Psoas muscle (tissue), 8 donors: ENCODE measurements around the gene NR2C2. TPM values are rescaled to one million over a fixed set of nuclear protein-coding genes. Genes with fewer than 3 reads are reported as not detected.
"Not testable (repeated sequence)": the region's sequence is repeated elsewhere in the genome, so short reads cannot be mapped to it uniquely, and the experiment has no call there.

ENCODE experiments used
- ATAC-seq, 4 donors: fragments of 200-7000 bp; cut with Tn5 transposase; one replicate each; pipeline ENCODE4 v1.9.1; 2020; ENCODE audit warnings: moderate library complexity in 3 of 4, mild to moderate bottlenecking in 2 of 4
- DNase-seq, 2 donors: peaks; one replicate each; pipeline ENCODE4 v3.0.0-alpha.2; 2020
- H3K27ac ChIP-seq: fragments of 200-600 bp; one replicate; pipeline ENCODE4 v1.8.0; 2022
- H3K27me3 ChIP-seq, 3 donors: fragments of 200-600 bp in 1 of 3; one replicate each; pipeline versions ENCODE4 v1.6.1 to v1.8.0; 2013 to 2022; ENCODE audit warnings: low read length in 2 of 3, mild to moderate bottlenecking in 2 of 3, moderate library complexity in 1 of 3; ENCODE audit not compliant: insufficient read depth in 3 of 3
- H3K36me3 ChIP-seq, 2 donors: fragments of 200-600 bp in 1 of 2; one replicate each; pipeline versions ENCODE4 v1.6.1 to v1.8.0; 2013 to 2022; ENCODE audit warnings: low read depth in 1 of 2, mild to moderate bottlenecking in 1 of 2, moderate library complexity in 1 of 2; ENCODE audit not compliant: insufficient read depth in 1 of 2
- H3K4me1 ChIP-seq: fragments of 200-600 bp; one replicate; pipeline ENCODE4 v1.8.0; 2022
- H3K4me3 ChIP-seq: fragments of 200-600 bp; one replicate; pipeline ENCODE4 v1.8.0; 2022; ENCODE audit warnings: mild to moderate bottlenecking
- H3K9me3 ChIP-seq: fragments of 200-600 bp; one replicate; pipeline ENCODE4 v1.8.0; 2022
- WGBS, 3 donors: extraction: QIAGEN DNeasy Blood & Tissue Kit; methylation state at CpG; one replicate each; pipeline versions ENCODE4 v1.1.6 to v1.1.7; 2013; 5-methylcytosine and 5-hydroxymethylcytosine counted together
- intact Hi-C, 2 donors: fragments of 100-400 bp; cut with DNase I; formaldehyde crosslinking; loops; one replicate each; pipeline versions ENCODE4 v1.11.0 to v1.14.2; 2022
- polyA plus RNA-seq, 3 donors: library from polyadenylated mRNA; stranded (reverse); fragments of 200-250 nt; gene quantifications; one replicate each; pipeline ENCODE4 v1.2.3, GENCODE V29; 2013
- total RNA-seq, 4 donors: library from RNA; stranded (reverse); fragmentation: NEBNext Ultra II Directional in 2 of 4; extraction: Animal tissue kit (Norgen Biotek cat#: 25700) in 2 of 4; gene quantifications; one replicate each; pipeline versions ENCODE4 v1.2.1 to v1.2.4, GENCODE V29; 2021 to 2023
- TF ChIP-seq, protein P1 (sequence below): fragments of 200-600 bp; IDR thresholded peaks from one replicate; pipeline ENCODE4 v1.8.0; 2022; ENCODE audit warnings: antibody characterized with exemption
- donor health status: healthy with polysubstance abuse.
- donor health status: DM: no; HTN: no; CAD: no; lungs with moderate emphysema.
- donor health status: Bipolar disorder and iron deficiency.
- donor health status: healthy.
- donor health status: DM: yes; HTN: yes; CAD: no.
- donor health status: DM: no; HTN: no; CAD: no.
- donor health status: DM: no; HTN: no; CAD: no.
- donor health status: DM: yes; HTN: yes; CAD: no.

NR2C2 gene
- total and polyA plus RNA-seq, 7 donors: 8.7 to 37.1 (median 28.3) TPM

GRCh38 chr3:14990780-14991148, 43.4 kb downstream of the NR2C2 start:
- H3K36me3 ChIP-seq: no peaks in the 10 kb centered on the region
- H3K4me3 ChIP-seq: no peak overlapping the region
- DNase-seq (no peak), ATAC-seq (no peak)
- no peaks in the 10 kb centered on the region for H3K9me3 ChIP-seq
- H3K27me3 ChIP-seq: no peaks in the 10 kb centered on the region
- 44 to 46% (median 44%) methylated on average over 2 of the region's 2 CpGs for WGBS, 3 donors
- intact Hi-C loops: no loop called here
- TF ChIP-seq, protein P1, sequence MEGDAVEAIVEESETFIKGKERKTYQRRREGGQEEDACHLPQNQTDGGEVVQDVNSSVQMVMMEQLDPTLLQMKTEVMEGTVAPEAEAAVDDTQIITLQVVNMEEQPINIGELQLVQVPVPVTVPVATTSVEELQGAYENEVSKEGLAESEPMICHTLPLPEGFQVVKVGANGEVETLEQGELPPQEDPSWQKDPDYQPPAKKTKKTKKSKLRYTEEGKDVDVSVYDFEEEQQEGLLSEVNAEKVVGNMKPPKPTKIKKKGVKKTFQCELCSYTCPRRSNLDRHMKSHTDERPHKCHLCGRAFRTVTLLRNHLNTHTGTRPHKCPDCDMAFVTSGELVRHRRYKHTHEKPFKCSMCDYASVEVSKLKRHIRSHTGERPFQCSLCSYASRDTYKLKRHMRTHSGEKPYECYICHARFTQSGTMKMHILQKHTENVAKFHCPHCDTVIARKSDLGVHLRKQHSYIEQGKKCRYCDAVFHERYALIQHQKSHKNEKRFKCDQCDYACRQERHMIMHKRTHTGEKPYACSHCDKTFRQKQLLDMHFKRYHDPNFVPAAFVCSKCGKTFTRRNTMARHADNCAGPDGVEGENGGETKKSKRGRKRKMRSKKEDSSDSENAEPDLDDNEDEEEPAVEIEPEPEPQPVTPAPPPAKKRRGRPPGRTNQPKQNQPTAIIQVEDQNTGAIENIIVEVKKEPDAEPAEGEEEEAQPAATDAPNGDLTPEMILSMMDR: no peak
- H3K4me1 ChIP-seq: peaks cover 54% of the 10 kb centered on the region
- H3K27ac ChIP-seq: peak overlapping the region; percentile 39

- intact Hi-C loops: no loop called here
- H3K27ac ChIP-seq: no peak overlapping the region
- WGBS, 3 donors: 70 to 81% (median 78%) methylated on average over 1 of the region's 1 CpG
- TF ChIP-seq, protein P1: no peak
- no peak overlapping the region for H3K4me3 ChIP-seq
- peaks cover 54% of the 10 kb centered on the region for H3K4me1 ChIP-seq
- H3K27me3 ChIP-seq: no peaks in the 10 kb centered on the region
- no peaks in the 10 kb centered on the region for H3K36me3 ChIP-seq
- H3K9me3 ChIP-seq: no peaks in the 10 kb centered on the region
- no peak for ATAC-seq
- no peak for DNase-seq
Observed at GRCh38 chr3:14991151-14991742, 43.9 kb downstream of the NR2C2 start.

DNA sequence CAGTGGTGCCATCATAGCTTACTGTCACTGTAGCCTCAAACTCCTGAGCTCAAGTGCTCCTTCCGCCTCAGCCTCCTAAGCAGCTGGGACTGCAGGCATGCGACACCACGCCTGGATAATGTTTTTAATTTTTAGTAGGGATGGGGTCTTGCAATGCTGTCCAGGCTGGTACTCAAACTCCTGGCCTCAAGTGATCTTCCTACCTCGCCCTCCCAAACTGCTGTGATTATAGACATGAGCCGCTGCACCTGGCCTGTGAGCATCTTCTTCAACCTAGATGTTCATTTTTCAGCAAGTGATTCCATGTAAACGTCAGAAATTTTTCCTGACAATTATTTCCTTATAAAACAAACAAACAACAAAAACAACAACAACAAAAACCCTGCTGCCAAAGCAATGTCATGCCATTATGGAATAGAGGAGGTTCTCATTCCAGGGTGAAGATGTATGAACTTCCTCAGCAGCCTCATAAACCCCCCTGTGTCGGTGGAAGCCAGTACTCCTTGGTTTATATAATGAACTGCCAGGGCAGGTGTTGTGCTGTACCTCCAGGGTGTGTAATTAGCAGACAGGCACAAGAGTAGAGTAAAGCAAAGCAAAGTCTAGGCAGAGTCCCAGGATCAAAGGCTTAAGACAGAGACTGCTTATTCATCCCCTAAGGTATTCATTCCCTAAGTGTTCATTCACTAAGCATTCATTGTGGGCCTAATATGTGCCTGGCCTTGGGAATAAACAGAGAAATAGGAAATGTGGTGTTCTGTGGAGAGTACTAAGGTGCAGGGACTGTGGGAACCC, 44.6 kb downstream of the NR2C2 start:
- ATAC-seq (peak in 2 of 4 donors; percentile 27 to 42), DNase-seq (no peak)
- TF ChIP-seq, protein P1: no peak
- Histone ChIP-seq H3K4me3 (no peak overlapping the region), H3K36me3 (no peaks in the 10 kb centered on the region), H3K27me3 (no peaks in the 10 kb centered on the region), H3K27ac (peak overlapping the region; percentile 10), H3K4me1 (peaks cover 54% of the 10 kb centered on the region), H3K9me3 (no peaks in the 10 kb centered on the region)
- WGBS, 3 donors: 86 to 89% (median 88%) methylated on average over 7 of the region's 7 CpGs
- intact Hi-C loops: no loop called here

GRCh38 chr3:14997941-14998340, 50.6 kb downstream of the NR2C2 start:
- H3K4me3 ChIP-seq: no peak overlapping the region
- ATAC-seq (no peak), DNase-seq (no peak)
- H3K9me3 ChIP-seq: no peaks in the 10 kb centered on the region
- intact Hi-C loops: no loop called here
- TF ChIP-seq, protein P1: no peak
- no peaks in the 10 kb centered on the region for H3K27me3 ChIP-seq
- peaks cover 0 to 4% of the 10 kb centered on the region in 2 donors for H3K36me3 ChIP-seq
- H3K27ac ChIP-seq: no peak overlapping the region
- H3K4me1 ChIP-seq: peaks cover 7% of the 10 kb centered on the region
- WGBS, 3 donors: 95 to 98% (median 97%) methylated on average over 1 of the region's 1 CpG

GRCh38 chr3:14999182-14999581, 51.8 kb downstream of the NR2C2 start:
- ATAC-seq, intact Hi-C loops: not testable (repeated sequence)
- WGBS, 3 donors: 96 to 98% (median 98%) methylated on average over 6 of the region's 6 CpGs

More at GRCh38 chr3:14999182-14999581, 51.8 kb downstream of the NR2C2 start:
- H3K4me3 ChIP-seq, H3K4me1 ChIP-seq, H3K9me3 ChIP-seq, H3K27ac ChIP-seq, H3K27me3 ChIP-seq, DNase-seq: not testable (repeated sequence)
- H3K36me3 ChIP-seq: peaks cover 0 to 10% of the 10 kb centered on the region in 2 donors
